NCI-H82 treated with DMSO at 0.1 percent for 48 hours (cell line): ENCODE results near the gene AMZ2.
A peak's percentile ranks its signal among the peaks of the same experiment; 100 is the strongest.
"Not testable (repeated sequence)": the region's sequence is repeated elsewhere in the genome, so short reads cannot be mapped to it uniquely, and the experiment has no call there.

ENCODE experiments used
- DNase-seq: peaks from one replicate; lab custom pipeline; 2025; ENCODE audit not compliant: unreplicated experiment; lab: John Stamatoyannopoulos, UW

Gene AMZ2

GRCh38 chr17:68248891-68249290 lies 1.0 kb downstream of the AMZ2 start:
- DNase-seq: no peak

DNA sequence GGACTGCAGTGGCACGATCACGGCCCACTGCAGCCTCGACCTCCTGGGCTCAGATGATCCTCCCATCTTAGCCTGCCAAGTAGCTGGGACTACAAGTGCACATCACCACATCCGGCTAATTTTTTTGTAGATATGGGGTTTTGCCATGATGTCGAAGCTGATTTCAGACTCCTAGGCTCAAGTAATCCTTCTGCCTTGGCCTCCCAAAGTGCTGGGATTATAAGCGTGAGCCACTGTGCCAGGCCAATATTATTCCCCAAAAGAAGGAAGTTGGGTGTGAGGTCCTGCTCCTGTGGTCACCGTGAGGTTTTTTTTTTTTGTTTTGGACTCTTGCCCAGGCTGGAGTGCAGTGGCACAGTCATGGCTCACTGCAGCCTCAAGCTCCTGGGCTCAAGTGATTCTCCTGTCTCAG lies 1.5 kb downstream of the AMZ2 start:
- no peak for DNase-seq

DNA sequence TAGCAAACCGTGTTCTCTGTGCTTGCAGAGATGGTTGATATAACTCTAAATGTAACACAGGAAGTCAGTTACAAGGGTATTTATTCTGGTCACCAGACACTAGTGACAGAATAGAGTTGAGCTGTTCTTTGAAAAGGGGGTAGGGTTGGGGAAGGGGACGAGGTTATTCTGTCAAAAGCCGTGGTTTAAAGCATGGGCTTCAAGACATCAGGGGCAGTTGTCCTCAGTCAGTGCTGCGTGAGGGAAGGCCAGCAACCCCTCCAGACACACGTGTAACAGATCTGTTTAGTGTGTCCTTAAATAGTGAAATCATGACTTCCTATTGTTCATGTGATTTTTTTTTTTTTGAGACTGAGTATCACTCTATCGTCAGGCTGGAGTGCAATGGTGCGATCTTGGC lies 5.6 kb downstream of the AMZ2 start:
- not testable (repeated sequence) for DNase-seq

GRCh38 chr17:68255151-68255550 lies 7.3 kb downstream of the AMZ2 start:
- DNase-seq: no peak

DNA sequence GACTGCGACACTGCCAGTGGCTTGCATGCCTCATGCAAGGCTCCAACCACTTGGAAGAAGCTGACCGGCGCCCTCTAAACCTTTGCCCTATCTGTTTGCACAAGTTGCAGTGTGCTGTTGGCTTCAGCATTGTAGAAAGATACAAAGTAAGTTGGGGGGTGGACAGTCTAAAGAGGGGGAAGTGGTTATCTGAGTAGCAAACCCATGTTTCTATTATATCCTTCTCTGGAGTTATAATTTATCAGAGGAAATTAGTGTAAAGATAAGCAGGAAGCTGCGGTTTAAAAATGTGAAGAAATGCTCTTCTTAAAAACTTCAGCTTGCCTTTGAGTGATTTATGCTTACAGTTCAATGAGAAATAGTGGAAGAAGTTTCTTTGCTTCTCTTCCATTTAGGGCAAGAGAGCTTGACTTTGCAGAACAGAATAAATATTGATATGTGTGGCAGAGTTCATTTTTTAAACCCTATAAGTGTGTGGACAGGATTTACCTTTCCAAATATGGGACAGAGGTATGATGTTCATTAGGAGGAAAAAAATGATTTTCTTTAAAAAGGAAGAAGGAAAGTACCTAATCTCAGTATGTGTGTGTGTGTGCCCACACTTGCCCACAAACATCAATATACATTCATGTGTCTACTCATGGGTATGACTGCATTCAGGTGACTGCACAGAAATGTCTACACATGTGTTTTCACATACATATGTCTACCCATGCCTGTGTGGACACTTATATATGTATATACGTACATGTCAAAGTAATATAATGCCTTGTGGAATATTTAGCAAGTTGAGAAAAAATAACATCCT lies 8.1 kb downstream of the AMZ2 start:
- DNase-seq: no peak

DNA sequence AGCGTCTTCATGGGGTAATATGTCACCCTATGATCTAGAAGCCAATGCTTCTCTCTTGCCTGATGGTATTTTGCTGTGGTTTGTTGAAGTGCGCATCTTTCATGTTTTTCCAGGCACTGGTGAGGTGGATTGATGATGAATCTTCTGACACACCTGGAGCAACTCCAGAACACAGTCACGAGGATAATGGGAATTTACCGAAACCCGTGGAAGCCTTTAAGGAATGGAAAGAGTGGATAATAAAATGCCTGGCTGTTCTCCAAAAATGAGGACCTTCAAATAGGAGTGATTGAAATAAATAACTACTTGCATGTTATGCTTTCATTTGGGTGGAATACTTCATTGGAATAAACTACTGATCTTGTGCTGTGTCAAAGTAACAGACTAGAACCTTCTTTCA lies 8.9 kb downstream of the AMZ2 start:
- not testable (repeated sequence) for DNase-seq

GRCh38 chr17:68257934-68258333 lies 10.1 kb downstream of the AMZ2 start:
- DNase-seq: no peak

DNA sequence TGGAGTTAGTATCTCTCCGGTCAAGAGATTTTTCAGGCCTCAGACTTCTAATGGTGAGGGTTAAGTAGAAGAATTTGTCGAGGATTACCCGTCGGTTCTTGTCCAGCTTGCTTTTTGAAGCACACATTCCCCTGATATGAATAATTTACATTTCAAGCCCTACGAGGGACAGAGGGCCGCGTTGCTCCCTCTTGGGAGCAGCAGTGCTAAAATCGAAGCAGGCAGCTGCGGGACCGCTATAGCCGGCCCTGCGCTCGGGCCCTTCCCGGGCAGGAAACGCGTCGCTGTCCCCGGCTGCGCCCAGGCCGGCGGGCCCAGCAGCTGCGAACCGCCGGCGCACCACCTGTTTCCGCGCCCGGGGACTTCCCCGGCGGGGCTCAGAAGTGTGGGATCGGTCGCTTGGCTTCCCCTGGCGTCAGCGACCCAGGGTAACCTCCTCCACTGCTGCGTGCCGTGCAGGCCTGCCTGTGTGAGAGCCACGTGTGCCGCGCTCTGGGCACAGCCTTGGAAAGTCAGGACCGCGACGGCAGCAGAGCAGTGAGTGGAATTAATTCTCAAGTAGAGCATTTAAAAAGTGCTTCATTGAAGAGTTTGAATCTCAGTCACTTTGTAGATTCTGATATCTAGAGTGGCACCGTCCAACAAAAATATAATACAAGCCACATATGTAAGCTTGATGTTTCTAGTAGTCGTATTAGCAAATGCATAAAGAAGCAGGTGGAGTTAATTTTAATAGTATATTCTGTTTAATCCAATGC lies 11.2 kb downstream of the AMZ2 start:
- not testable (repeated sequence) for DNase-seq

DNA sequence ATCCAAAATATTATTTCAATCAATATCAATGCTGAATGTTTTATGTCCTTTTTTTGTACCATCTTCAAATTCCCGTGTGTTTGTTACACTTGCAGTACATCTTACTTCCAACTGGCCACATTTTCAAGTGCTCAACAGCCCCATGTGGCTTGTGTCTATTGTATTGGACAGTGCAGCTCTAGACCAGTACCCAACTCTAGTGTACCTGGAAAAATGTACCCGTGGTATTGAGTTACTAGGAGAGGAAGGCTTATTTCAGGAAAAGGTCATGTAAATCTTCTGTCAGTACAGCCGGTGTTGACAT lies 11.8 kb downstream of the AMZ2 start:
- DNase-seq: peak; percentile 16

GRCh38 chr17:68260051-68260762 lies 12.4 kb downstream of the AMZ2 start:
- DNase-seq: no peak

- DNase-seq: peak; percentile 99
These were observed 14.6 kb downstream of the AMZ2 start for GRCh38 chr17:68262467-68262866.

- not testable (repeated sequence) for DNase-seq
These were observed 15.3 kb downstream of the AMZ2 start for GRCh38 chr17:68263101-68263681.

- not testable (repeated sequence) for DNase-seq
These were observed 18.0 kb downstream of the AMZ2 start for GRCh38 chr17:68265833-68266232.

GRCh38 chr17:68273722-68274121 lies 25.9 kb downstream of the AMZ2 start:
- no peak for DNase-seq

- not testable (repeated sequence) for DNase-seq
These were observed 28.5 kb downstream of the AMZ2 start for GRCh38 chr17:68276339-68276738.

- DNase-seq: no peak
These were observed 30.0 kb downstream of the AMZ2 start for GRCh38 chr17:68277807-68278206.

DNA sequence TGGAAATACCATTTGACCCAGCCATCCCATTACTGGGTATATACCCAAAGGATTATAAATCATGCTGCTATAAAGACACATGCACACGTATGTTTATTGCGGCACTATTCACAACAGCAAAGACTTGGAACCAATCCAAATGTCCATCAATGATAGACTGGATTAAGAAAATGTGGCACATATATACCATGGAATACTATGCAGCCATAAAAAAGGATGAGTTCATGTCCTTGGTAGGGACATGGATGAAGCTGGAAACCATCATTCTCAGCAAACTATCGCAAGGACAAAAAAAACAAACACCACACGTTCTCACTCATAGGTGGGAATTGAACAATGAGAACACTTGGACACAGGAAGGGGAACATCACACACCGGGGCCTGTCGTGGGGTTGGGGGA lies 34.1 kb downstream of the AMZ2 start:
- not testable (repeated sequence) for DNase-seq

GRCh38 chr17:68288375-68288774 lies 40.5 kb downstream of the AMZ2 start:
- DNase-seq: peak; percentile 26

GRCh38 chr17:68288804-68289203 lies 41.0 kb downstream of the AMZ2 start:
- no peak for DNase-seq

GRCh38 chr17:68289473-68289872 lies 41.6 kb downstream of the AMZ2 start:
- no peak for DNase-seq

- no peak for DNase-seq
These were observed 42.1 kb downstream of the AMZ2 start for GRCh38 chr17:68289936-68290267.
